Chondrocyte (in vitro differentiated cells): ENCODE data around the gene VPS41. TPM values are rescaled to one million over a fixed set of nuclear protein-coding genes. Genes with fewer than 3 reads are reported as not detected.

Source experiments
- DNase-seq: peaks from one replicate; pipeline ENCODE4 v3.0.0; 2021; ENCODE audit warnings: mixed read lengths, low spot score
- H3K27ac Mint-ChIP-seq: one replicate; pipeline ENCODE4 v1.8.0; 2021; ENCODE audit warnings: mild to moderate bottlenecking, moderate library complexity, mixed read lengths; ENCODE audit not compliant: unreplicated experiment
- H3K27me3 Mint-ChIP-seq: 2 replicates; pipeline ENCODE4 v1.8.0; 2021; ENCODE audit warnings: low read depth, mixed read lengths
- H3K36me3 Mint-ChIP-seq: 2 replicates; pipeline ENCODE4 v1.8.0; 2021; ENCODE audit warnings: low read depth, mixed read lengths
- H3K4me1 Mint-ChIP-seq: 2 replicates; pipeline ENCODE4 v1.8.0; 2021; ENCODE audit warnings: low read depth, mild to moderate bottlenecking, mixed read lengths
- H3K4me3 Mint-ChIP-seq: one replicate; pipeline ENCODE4 v1.8.0; 2021; ENCODE audit warnings: mild to moderate bottlenecking, moderate library complexity, mixed read lengths; ENCODE audit not compliant: unreplicated experiment
- H3K9me3 Mint-ChIP-seq: 2 replicates; pipeline ENCODE4 v1.8.0; 2021; ENCODE audit warnings: low read depth, mixed read lengths
- CTCF ChIP-seq: fragments of 200-600 bp; sonication (generic); IDR thresholded peaks from 2 replicates; pipeline ENCODE4 v1.5.0; 2021; ENCODE audit warnings: antibody characterized with exemption, mild to moderate bottlenecking, moderate library complexity
- total RNA-seq: library from RNA; stranded (reverse); gene quantifications from 3 replicates; pipeline ENCODE4 v1.2.1, GENCODE V29; 2021

Gene VPS41
- total RNA-seq, 1 donor from 2014 or later, result 83.9 TPM

DNA sequence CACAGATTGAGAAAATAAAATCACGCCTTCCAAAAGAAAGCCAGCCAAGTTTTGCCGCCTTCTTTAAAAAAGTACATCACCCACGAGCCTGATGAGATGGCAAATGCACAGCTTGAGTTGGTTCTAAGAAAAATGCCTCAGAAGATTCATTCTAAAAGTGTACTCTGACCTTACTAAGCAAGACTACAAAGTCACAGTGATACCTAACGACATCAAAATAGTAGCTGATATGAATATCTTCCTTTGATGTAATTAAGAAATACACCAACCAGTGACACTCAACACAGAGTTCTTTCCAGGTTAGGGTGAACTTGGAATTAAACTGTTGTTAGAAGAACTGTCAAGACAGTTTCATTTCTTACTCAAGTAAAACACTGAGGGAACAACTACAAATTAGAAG lies 199.9 kb downstream of the VPS41 start:
- Mint-ChIP-seq H3K27me3 (peaks cover 8% of the 10 kb centered on the region), H3K27ac (no peak overlapping the region), H3K4me1 (peaks cover 6% of the 10 kb centered on the region), H3K4me3 (no peak overlapping the region), H3K9me3 (peaks cover 8% of the 10 kb centered on the region), H3K36me3 (no peaks in the 10 kb centered on the region)
- DNase-seq, result no peak
- TF ChIP-seq CTCF, result no peak

DNA sequence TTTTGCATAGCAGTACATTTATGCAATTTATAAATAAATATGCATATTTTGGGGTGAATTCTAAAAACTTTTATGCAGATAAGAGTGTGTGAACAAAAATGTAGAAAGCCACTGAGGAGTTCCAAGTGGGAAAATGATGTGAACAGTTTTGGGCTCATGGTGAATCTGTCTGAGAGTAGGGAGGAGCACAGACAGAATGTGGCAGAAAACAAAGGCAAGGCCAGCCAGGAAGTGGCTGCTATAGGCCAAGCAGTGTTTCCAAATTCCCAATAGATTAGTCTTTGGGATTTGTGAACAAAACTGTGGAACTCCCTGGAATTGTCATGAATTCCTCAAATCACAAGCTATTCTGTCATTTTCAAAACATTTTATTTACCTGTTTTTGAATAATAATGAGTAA lies 204.2 kb downstream of the VPS41 start:
- Mint-ChIP-seq H3K36me3 (no peaks in the 10 kb centered on the region), H3K9me3 (peaks cover 8% of the 10 kb centered on the region), H3K27me3 (peaks cover 14% of the 10 kb centered on the region), H3K4me1 (peaks cover 10% of the 10 kb centered on the region), H3K27ac (no peak overlapping the region), H3K4me3 (no peak overlapping the region)
- no peak for DNase-seq
- TF ChIP-seq CTCF, result no peak

DNA sequence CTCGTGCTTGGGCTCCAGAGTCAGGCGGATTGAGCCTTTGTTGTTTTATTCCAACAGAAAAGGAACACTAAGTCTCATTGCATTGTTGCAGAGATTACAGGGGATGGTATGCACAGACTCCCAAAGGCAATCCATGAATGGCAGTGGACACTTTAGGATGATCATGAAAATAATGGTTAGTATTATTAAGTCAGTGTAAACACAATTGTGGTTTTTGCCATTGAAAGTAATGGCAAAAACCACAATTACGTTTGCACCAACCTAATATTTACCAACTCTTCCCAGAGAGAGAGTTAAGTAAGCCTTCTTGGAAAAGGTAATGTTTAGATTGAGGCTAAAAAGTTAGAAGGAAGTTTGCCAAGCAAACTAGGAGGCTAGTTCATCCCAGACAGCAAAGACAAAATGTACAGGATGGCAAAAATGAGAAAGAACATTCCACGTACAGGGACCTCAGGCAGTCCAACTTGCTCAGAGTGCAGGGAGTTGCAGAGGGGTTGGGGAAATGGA lies 204.9 kb downstream of the VPS41 start:
- H3K36me3 Mint-ChIP-seq, result no peaks in the 10 kb centered on the region

GRCh38 chr7:38703093-38703492 lies 205.9 kb downstream of the VPS41 start:
- Mint-ChIP-seq H3K9me3 (peaks cover 8% of the 10 kb centered on the region), H3K4me3 (no peak overlapping the region), H3K36me3 (no peaks in the 10 kb centered on the region), H3K27me3 (peaks cover 14% of the 10 kb centered on the region), H3K4me1 (peaks cover 10% of the 10 kb centered on the region), H3K27ac (no peak overlapping the region)
- TF ChIP-seq CTCF, result no peak
- no peak for DNase-seq

More for the DNA sequence above, 204.9 kb downstream of the VPS41 start:
- Mint-ChIP-seq H3K4me3 (no peak overlapping the region), H3K9me3 (peaks cover 8% of the 10 kb centered on the region), H3K27me3 (peaks cover 14% of the 10 kb centered on the region), H3K27ac (no peak overlapping the region), H3K4me1 (peaks cover 10% of the 10 kb centered on the region)
- no peak for DNase-seq
- no peak for TF ChIP-seq CTCF

DNA sequence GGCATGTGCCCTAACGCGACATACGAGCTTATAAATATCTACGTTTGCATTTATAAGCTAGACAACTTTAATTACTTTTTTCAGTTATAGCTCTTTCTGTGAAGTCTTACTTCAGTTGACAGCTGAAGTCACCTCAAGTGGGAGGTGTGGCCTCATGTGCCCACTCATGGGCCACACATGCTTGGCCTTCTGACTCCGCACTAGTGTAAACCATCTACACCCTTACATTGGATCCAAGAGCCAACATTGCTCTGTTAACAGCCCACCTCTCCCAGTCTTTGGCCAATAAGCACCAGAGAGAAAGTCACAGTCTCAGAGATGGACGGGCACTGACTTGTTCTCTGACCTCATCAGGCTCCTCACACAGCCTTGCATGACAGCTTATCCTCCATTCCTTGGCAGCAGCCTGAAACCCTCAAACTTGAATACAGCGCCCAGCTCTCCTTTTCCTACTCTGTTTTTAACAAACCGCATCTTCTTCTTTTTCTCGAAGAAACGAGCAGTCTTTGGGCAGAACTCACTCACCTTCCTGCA lies 206.9 kb downstream of the VPS41 start:
- Mint-ChIP-seq H3K4me1 (peaks cover 10% of the 10 kb centered on the region), H3K27ac (no peak overlapping the region), H3K4me3 (no peak overlapping the region)

More for the DNA sequence above, 206.9 kb downstream of the VPS41 start:
- peaks cover 14% of the 10 kb centered on the region for H3K27me3 Mint-ChIP-seq
- peaks cover 3% of the 10 kb centered on the region for H3K9me3 Mint-ChIP-seq
- H3K36me3 Mint-ChIP-seq, result no peaks in the 10 kb centered on the region
- no peak for DNase-seq
- TF ChIP-seq CTCF, result no peak
